Ishikawa (cell line): ENCODE results near the gene CEACAM20.

Experiments used
- CEBPB ChIP-seq: IDR thresholded peaks from 2 replicates; pipeline ENCODE4 v1.6.1; 2012
- EP300 ChIP-seq: IDR thresholded peaks from 2 replicates; pipeline ENCODE4 v1.6.1; 2012; ENCODE audit warnings: borderline replicate concordance
- FOXM1 ChIP-seq: IDR thresholded peaks from 2 replicates; pipeline ENCODE4 v1.6.1; 2012; ENCODE audit warnings: low read depth, borderline replicate concordance
- NFIC ChIP-seq: IDR thresholded peaks from 2 replicates; pipeline ENCODE4 v1.6.1; 2012
- RAD21 ChIP-seq: IDR thresholded peaks from 2 replicates; pipeline ENCODE4 v1.6.1; 2012; ENCODE audit warnings: low read depth
- TAF1 ChIP-seq: IDR thresholded peaks from 2 replicates; pipeline ENCODE4 v1.6.1; 2012; ENCODE audit warnings: low read depth, mild to moderate bottlenecking
- TCF12 ChIP-seq: IDR thresholded peaks from 2 replicates; pipeline ENCODE4 v1.6.1; 2012; ENCODE audit warnings: low read depth
- YY1 ChIP-seq: IDR thresholded peaks from 2 replicates; pipeline ENCODE4 v1.6.1; 2012; ENCODE audit warnings: low read depth
- TF ChIP-seq, protein P1 (sequence below): IDR thresholded peaks from 2 replicates; pipeline ENCODE4 v1.6.1; 2012; ENCODE audit warnings: low read depth, mild to moderate bottlenecking
- TF ChIP-seq, protein P2 (sequence below): IDR thresholded peaks from 2 replicates; pipeline ENCODE4 v1.6.1; 2012
- TF ChIP-seq, protein P3 (sequence below): IDR thresholded peaks from 2 replicates; pipeline ENCODE4 v1.6.1; 2012

DNA sequence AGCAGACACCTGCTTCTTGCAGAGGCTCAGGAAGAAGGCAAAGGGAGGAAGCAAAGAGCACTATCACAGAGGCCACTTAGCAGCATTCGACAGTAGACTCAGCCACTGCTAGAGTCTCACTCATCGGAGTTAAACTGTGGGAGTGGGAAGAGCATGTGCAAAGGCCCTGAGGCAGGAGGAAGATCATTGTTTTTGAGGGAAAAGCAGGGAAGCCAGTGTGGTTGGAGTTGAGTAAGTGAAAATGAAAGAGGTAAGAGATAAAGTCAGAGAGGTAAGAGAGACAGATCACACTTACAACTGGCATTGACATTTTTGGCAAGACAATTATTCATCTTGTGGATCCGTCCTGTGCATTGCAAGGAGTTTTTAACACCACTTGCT lies 41.1 kb upstream of the CEACAM20 start:
- TF ChIP-seq EP300, result no peak
- TF ChIP-seq FOXM1, result no peak
- no peak for TF ChIP-seq TAF1
- no peak for TF ChIP-seq RAD21
- TF ChIP-seq CEBPB, result no peak
- TF ChIP-seq, protein P1, sequence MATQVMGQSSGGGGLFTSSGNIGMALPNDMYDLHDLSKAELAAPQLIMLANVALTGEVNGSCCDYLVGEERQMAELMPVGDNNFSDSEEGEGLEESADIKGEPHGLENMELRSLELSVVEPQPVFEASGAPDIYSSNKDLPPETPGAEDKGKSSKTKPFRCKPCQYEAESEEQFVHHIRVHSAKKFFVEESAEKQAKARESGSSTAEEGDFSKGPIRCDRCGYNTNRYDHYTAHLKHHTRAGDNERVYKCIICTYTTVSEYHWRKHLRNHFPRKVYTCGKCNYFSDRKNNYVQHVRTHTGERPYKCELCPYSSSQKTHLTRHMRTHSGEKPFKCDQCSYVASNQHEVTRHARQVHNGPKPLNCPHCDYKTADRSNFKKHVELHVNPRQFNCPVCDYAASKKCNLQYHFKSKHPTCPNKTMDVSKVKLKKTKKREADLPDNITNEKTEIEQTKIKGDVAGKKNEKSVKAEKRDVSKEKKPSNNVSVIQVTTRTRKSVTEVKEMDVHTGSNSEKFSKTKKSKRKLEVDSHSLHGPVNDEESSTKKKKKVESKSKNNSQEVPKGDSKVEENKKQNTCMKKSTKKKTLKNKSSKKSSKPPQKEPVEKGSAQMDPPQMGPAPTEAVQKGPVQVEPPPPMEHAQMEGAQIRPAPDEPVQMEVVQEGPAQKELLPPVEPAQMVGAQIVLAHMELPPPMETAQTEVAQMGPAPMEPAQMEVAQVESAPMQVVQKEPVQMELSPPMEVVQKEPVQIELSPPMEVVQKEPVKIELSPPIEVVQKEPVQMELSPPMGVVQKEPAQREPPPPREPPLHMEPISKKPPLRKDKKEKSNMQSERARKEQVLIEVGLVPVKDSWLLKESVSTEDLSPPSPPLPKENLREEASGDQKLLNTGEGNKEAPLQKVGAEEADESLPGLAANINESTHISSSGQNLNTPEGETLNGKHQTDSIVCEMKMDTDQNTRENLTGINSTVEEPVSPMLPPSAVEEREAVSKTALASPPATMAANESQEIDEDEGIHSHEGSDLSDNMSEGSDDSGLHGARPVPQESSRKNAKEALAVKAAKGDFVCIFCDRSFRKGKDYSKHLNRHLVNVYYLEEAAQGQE, result no peak
- TF ChIP-seq, protein P2, sequence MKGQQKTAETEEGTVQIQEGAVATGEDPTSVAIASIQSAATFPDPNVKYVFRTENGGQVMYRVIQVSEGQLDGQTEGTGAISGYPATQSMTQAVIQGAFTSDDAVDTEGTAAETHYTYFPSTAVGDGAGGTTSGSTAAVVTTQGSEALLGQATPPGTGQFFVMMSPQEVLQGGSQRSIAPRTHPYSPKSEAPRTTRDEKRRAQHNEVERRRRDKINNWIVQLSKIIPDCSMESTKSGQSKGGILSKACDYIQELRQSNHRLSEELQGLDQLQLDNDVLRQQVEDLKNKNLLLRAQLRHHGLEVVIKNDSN, result no peak
- TF ChIP-seq, protein P3, sequence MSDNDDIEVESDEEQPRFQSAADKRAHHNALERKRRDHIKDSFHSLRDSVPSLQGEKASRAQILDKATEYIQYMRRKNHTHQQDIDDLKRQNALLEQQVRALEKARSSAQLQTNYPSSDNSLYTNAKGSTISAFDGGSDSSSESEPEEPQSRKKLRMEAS, result no peak
- TF ChIP-seq NFIC, result no peak
- TF ChIP-seq YY1, result no peak
- TF ChIP-seq TCF12, result no peak
